NB4 (cell line): ENCODE results near the gene TRIM2.

Experiments
- DNase-seq: peaks from one replicate; pipeline ENCODE4 v3.0.0; 2010; ENCODE audit warnings: low read depth
- H3K4me3 ChIP-seq: one replicate; pipeline ENCODE4 v1.5.1; 2011; ENCODE audit warnings: mild to moderate bottlenecking, low read depth, low read length, moderate library complexity
- MYC ChIP-seq: IDR thresholded peaks from 2 replicates; pipeline ENCODE4 v1.6.1; 2011; ENCODE audit warnings: low read depth, low read length
- POLR2A ChIP-seq: IDR thresholded peaks from 2 replicates; pipeline ENCODE4 v1.6.1; 2011; ENCODE audit warnings: mild to moderate bottlenecking; ENCODE audit not compliant: insufficient read length; ENCODE audit errors: extremely low read depth
- TF ChIP-seq, protein P1 (sequence below): IDR thresholded peaks from 2 replicates; pipeline ENCODE4 v1.6.1; 2011; ENCODE audit warnings: low read depth, low read length
- TF ChIP-seq, protein P2 (sequence below): IDR thresholded peaks from one replicate; pipeline ENCODE4 v1.5.1; 2012; ENCODE audit warnings: low read depth, low read length

Gene TRIM2

DNA sequence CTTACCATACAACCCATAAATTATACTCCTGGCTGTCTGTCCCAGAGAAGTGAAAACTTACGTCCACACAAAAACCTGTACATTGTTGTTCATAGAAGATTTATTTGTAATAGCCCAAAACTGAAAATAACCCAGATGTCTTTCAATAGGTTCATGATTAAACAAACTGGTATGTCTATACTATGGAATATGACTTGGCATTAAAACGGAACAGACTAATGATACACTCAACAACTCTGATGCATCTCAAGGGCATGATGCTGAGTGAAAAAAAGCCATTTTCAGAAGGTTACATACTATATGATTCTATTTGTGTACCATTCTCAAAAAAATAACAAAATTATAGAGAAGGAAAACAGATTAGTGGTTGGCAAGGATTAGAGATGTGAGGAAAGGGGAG, 128.7 kb downstream of the TRIM2 start:
- no peak for DNase-seq
- H3K4me3 ChIP-seq = no peak overlapping the region
- TF ChIP-seq POLR2A = no peak

DNA sequence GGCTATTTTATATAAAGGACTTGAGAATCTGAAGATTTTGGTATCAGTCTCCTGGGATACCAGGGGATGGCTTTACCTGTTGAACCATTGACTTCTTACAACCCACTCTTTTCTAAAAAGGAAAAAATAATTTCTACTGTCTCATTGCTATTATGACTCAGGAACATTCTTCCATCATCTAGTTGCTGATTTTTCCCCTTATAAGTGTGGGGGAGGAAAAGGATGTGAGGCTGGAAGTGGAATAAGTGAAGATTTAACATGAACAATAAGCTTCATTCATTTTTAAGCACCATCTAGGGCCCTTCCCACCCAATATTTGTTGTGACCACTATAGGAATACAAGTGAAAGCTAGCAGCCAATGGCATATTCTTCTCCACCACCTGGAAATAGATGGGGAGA, 129.6 kb downstream of the TRIM2 start:
- DNase-seq = no peak
- H3K4me3 ChIP-seq = no peak overlapping the region
- TF ChIP-seq, protein P1, sequence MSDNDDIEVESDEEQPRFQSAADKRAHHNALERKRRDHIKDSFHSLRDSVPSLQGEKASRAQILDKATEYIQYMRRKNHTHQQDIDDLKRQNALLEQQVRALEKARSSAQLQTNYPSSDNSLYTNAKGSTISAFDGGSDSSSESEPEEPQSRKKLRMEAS = no peak
- TF ChIP-seq MYC = no peak
- no peak for TF ChIP-seq POLR2A
- TF ChIP-seq, protein P2, sequence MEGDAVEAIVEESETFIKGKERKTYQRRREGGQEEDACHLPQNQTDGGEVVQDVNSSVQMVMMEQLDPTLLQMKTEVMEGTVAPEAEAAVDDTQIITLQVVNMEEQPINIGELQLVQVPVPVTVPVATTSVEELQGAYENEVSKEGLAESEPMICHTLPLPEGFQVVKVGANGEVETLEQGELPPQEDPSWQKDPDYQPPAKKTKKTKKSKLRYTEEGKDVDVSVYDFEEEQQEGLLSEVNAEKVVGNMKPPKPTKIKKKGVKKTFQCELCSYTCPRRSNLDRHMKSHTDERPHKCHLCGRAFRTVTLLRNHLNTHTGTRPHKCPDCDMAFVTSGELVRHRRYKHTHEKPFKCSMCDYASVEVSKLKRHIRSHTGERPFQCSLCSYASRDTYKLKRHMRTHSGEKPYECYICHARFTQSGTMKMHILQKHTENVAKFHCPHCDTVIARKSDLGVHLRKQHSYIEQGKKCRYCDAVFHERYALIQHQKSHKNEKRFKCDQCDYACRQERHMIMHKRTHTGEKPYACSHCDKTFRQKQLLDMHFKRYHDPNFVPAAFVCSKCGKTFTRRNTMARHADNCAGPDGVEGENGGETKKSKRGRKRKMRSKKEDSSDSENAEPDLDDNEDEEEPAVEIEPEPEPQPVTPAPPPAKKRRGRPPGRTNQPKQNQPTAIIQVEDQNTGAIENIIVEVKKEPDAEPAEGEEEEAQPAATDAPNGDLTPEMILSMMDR = no peak

DNA sequence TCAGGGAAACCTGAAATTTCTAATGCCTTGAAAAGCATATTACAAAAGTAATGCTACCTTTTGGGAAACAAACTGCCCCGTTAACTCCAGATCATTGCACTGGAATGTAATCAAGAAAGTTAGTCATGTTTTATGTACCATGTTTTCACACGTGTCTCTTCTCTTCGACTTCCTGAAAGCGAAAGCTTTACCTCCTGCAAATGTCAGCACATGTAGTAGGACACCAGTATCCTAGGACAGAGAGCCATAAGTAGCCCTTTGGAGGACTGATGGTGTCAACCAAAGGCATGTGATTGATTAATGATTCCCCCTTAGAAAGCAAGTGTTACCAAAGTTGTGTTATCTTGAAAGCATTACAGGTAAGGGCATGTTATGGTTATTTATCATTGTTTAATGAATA, 131.4 kb downstream of the TRIM2 start:
- TF ChIP-seq, protein P2 = no peak
- TF ChIP-seq, protein P1 = no peak
- TF ChIP-seq MYC (no peak), POLR2A (no peak)
- DNase-seq = no peak
- H3K4me3 ChIP-seq = no peak overlapping the region

DNA sequence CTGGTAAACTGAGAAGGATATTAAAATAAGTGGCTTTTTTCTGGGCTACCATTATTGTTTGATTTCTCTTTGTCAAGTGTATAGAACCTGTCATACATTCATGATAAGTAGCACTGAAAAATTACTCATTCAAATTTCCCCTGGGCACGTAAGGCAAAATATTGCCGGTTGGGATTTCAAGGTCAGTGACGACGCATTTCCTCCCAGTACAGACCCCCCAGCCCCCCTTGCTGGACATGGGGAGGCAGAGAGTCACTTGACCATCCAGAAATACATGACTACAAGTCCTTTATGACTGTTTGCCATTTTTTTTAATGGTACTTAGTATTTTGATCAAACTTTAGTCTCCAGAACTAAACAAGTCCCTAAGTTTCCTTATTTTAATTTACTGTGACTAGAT, 133.4 kb downstream of the TRIM2 start:
- H3K4me3 ChIP-seq = no peak overlapping the region
- TF ChIP-seq, protein P2 = no peak
- no peak for TF ChIP-seq MYC
- TF ChIP-seq POLR2A = no peak
- TF ChIP-seq, protein P1 = no peak
- no peak for DNase-seq

DNA sequence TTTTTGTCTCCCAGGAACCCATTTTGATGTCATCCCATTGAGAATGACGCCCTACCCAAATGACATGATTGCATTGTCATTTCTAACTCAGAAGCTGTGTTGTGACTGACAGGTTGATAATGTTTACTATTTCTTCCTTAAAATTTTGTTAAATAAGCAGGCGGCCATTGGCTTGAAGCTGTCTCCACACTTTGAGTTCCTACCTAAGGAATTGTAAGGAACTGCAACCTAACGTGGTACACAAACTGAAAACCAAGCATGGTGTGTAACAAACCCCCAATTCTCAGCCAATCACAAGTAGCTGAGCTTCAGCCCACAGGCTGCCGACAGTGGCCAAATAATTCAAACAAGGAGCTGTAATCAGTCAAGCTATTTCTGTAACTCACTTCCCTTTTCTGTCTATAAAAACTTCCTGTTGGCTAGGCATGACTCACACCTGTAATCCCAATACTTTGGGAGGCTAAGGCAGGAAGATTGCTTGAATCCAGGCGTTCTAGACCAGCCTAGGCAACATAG, 137.4 kb downstream of the TRIM2 start:
- TF ChIP-seq, protein P1 = no peak
- no peak for TF ChIP-seq MYC
- TF ChIP-seq, protein P2 = no peak
- no peak for TF ChIP-seq POLR2A
- no peak overlapping the region for H3K4me3 ChIP-seq
- DNase-seq = peak; percentile 82

DNA sequence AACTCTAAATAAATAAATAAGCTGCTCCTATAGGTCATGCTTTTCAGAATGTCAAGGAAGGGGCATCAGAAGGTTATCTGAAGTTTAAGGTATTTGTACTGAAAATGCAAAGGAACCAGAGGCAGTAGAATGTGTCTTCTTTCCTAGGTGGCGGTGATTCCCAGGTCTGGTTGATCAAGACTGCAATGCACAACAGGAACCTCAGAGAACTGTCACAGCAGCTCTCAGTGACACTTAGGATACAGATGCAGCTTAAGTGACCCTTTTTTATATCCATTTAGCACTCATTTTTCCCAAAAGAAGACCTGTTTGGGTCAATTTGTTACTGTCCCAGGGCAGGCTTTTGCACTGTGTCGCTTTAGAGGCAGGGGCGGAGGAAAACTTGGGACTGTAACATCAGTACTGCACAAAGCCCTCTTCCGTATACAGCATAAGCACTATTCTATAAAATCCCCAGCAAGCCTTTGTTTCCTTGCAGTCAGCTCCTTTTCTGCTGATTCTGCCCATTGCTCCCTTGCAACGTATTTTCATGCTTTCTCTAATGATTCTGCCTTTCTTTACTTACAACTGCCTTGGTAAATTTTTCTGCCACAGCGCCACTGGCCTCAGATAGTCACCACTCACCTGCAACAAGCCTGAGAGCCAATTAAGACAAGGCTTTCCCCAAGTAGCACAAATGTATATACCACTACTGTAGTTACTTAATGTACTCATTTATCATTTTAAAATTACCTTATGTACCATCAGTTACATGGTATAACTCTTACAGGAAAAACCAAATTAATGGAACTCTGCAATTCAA, 138.7 kb downstream of the TRIM2 start:
- TF ChIP-seq, protein P2 = no peak
- no peak for TF ChIP-seq POLR2A
- TF ChIP-seq MYC = no peak
- TF ChIP-seq, protein P1 = no peak
- no peak overlapping the region for H3K4me3 ChIP-seq
- DNase-seq = no peak
